Mucosa of stomach (tissue), 1 donor: ENCODE results near the gene LBH.

Experiments used
- H3K27me3 ChIP-seq: one replicate; pipeline ENCODE4 v1.7.0; 2013; ENCODE audit warnings: mild to moderate bottlenecking, low read length; ENCODE audit not compliant: control insufficient read depth, insufficient read depth
- H3K36me3 ChIP-seq: one replicate; pipeline ENCODE4 v1.7.0; 2013; ENCODE audit warnings: low read length; ENCODE audit not compliant: control insufficient read depth, insufficient read depth
- H3K4me1 ChIP-seq: one replicate; pipeline ENCODE4 v1.7.0; 2013; ENCODE audit warnings: mild to moderate bottlenecking, low read length; ENCODE audit not compliant: control insufficient read depth, insufficient read depth
- H3K4me3 ChIP-seq: one replicate; pipeline ENCODE4 v1.7.0; 2013; ENCODE audit warnings: low read length
- H3K9ac ChIP-seq: one replicate; pipeline ENCODE4 v1.7.0; 2013; ENCODE audit warnings: mild to moderate bottlenecking, low read length, moderate library complexity
- H3K9me3 ChIP-seq: one replicate; pipeline ENCODE4 v1.7.0; 2013; ENCODE audit warnings: mild to moderate bottlenecking, low read length, moderate library complexity; ENCODE audit not compliant: control insufficient read depth
- donor health status: Pancreatic carcinoma.

The LBH gene

DNA sequence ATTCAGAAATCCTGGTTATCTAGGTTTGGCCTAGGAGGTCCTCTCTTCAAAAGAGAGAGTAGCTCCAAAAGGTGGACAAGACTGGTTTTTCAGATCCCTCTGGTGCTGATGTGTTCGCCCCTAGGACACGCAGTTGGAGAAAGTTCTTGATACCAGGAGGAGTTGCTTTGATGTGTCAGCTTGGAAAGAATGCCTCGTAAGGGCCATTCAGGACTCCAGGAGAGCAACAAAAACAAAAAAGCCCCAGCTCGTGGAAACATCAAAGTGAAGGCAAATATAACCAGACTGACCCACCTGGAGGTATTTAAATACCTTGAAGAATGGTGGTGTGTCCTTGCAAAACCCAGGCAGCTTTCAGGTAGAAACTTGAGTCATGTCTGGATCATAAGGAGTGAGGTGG, 12.5 kb upstream of the LBH start:
- Histone ChIP-seq H3K27me3 (peaks cover 5% of the 10 kb centered on the region), H3K4me3 (no peak overlapping the region), H3K4me1 (peaks cover 32% of the 10 kb centered on the region), H3K36me3 (no peaks in the 10 kb centered on the region), H3K9me3 (no peaks in the 10 kb centered on the region), H3K9ac (no peak overlapping the region)

DNA sequence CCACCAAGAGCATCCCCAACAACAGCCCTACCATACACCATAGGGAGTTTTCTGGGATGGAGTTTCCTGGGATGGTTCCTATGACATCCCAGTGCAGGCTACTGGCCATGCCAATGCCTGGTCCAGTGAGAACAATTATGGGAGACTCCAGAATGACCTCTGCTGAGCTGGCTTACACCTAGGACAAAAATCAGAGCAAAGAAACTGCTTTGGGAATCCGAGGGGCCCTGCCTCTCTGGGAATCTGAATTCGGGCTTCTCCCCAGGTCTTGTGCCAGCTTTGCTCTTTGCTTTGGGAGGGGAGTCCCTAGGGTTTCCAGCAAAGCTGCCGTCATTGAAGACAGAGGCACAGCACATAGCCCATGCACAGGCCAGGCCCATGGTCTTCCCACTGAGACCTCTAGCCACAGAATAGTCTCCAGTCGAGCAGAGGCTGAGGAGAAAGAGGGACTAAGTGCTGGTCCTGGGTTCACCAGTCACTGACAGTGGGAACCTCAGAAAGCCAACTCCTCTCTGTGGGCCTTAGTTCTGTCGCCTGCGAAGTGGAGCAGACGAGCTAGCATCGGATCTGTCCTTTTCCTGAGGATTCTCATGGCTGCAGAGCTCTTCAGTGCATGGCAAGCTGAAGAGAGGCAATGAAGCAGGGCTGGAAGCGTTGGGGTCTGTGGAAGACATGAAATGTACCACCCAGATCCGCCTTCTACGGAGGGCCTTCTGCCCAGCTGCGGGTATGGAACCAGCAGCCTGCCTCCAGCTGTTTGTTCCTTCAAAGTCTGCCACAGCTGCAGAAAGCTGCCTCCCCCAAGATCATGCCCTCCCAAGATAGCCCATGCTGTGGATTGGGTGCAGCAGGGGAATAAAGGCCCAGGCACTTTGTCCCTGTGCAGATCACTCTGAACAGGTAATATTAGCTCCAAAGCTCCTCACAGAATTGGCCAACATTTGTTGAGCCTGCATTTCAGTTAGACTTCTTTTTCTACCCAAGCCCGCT, 11.2 kb upstream of the LBH start:
- H3K4me1 ChIP-seq: peaks cover 45% of the 10 kb centered on the region
- H3K4me3 ChIP-seq: no peak overlapping the region
- H3K36me3 ChIP-seq: no peaks in the 10 kb centered on the region
- H3K9me3 ChIP-seq: no peaks in the 10 kb centered on the region
- peaks cover 5% of the 10 kb centered on the region for H3K27me3 ChIP-seq
- no peak overlapping the region for H3K9ac ChIP-seq

DNA sequence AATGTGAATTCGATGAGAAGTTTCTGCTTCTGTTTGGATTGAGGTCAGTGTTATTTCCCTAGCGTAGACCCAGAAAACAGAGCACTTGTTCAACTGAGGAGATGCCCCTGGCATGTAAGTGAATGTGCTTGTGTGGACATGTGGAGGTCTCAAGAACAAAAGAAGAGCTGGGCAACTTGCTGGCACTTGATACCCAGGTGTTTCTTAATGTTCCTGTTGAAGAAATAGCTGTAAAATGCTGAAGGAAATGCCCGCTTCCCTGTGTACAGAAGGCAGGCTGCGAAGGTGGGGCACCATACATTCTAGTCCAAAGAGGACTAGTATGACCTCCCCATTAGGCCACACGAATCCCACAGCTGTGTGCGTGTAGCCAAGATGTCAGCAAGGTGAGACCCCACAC, 9.8 kb upstream of the LBH start:
- Histone ChIP-seq H3K4me1 (peaks cover 52% of the 10 kb centered on the region), H3K36me3 (no peaks in the 10 kb centered on the region), H3K4me3 (no peak overlapping the region), H3K27me3 (peaks cover 5% of the 10 kb centered on the region), H3K9ac (no peak overlapping the region), H3K9me3 (no peaks in the 10 kb centered on the region)

DNA sequence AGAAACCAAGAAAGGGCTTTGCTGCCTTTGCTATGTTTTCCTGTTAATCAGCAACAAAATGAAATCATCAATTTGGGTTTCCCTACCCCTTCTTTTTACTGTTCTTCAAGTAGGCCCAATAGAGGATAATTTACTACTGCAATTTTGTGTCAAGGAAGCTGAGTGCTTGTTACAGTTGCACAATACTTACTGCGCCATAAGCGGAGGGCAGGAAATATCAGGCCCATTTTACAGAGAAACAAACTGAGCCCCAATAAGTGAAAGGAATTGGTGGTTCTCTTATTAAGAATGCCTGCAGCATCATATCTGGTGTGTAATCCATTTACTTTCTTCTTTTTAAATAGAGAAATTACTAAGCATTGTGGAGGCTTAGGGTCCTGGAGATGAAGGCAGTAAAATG, 9.3 kb upstream of the LBH start:
- Histone ChIP-seq H3K4me3 (no peak overlapping the region), H3K27me3 (peaks cover 5% of the 10 kb centered on the region), H3K9ac (no peak overlapping the region), H3K36me3 (no peaks in the 10 kb centered on the region), H3K9me3 (no peaks in the 10 kb centered on the region), H3K4me1 (peaks cover 47% of the 10 kb centered on the region)

DNA sequence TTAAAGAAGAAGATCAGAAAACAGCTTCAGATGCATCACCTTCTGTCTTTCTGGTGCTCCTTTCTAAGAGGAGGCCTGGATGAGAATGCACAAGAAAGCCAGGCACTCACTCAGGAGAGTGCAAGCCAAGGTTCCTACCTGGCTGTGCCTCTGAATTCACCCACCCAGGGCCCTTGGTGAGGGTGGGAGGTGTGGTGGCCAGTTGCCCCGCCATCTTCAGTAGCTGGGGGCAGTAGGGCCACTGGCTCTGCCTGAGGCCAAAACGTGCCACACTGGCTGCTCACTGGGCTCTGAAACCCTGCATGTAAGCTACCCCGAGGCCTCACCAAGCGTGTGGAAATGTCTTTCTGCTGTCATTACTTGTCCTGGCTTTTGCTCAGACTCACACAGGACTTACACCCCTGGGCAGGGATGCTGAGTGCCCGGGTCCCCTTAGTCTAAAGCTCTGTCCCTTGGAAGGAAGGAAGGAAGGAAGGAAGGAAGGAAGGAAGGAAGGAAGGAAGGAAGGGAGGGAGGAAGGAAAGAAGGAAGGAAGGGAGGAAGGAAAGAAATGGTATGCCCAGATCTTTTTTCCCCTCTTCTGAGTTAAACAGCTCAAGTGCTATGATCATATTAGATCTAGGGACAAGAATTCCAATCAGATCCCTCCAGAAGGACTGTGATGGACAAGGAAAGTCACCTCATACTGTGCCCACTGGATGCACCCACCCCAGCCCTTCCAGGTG, 8.5 kb upstream of the LBH start:
- Histone ChIP-seq H3K4me1 (peaks cover 42% of the 10 kb centered on the region), H3K27me3 (peaks cover 5% of the 10 kb centered on the region), H3K4me3 (no peak overlapping the region), H3K9me3 (no peaks in the 10 kb centered on the region), H3K36me3 (no peaks in the 10 kb centered on the region), H3K9ac (no peak overlapping the region)

DNA sequence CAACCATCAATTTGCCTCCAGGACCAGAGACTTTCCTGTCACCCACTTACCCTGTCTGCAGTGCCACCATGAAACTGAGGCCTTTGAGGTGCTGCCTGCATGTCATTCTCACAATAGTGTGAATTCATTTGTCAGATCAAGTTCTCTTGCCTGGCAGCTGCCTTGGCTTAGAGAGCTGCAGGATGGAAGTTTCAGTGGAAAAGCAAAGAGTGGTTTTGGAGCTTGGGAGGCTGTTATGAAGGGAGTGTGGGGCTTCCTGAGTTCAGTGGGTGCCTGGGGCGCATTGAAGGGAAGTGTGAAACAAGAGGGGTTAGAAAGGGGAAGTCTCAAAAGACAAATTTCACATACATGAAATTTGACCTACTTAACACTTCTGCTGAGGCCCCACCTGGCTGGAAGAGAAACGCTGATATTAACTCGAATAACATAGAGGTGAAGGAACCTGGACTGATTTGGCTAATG, 7.9 kb upstream of the LBH start:
- H3K4me1 ChIP-seq: peaks cover 37% of the 10 kb centered on the region
- H3K9ac ChIP-seq: no peak overlapping the region
- H3K4me3 ChIP-seq: no peak overlapping the region
- no peaks in the 10 kb centered on the region for H3K36me3 ChIP-seq
- no peaks in the 10 kb centered on the region for H3K9me3 ChIP-seq
- H3K27me3 ChIP-seq: peaks cover 5% of the 10 kb centered on the region

DNA sequence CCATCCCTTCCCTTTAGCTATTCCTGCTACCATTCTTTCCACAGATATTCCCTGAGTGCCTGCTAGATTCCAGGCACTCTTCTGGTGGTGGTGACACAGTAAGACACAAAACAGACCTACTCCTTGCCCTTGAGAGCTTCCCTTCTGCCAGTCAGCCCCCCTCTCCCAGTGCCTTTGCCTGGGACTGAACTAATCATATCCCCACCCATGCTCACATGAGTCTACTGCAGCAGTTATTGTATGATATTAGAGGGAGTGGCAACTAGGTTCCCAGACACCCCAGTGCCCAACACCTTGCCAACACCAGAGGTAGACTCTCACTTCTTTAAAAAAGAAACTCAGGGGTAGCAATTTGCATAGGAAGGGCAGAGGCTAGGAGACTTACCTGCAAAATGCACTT, 7.2 kb upstream of the LBH start:
- Histone ChIP-seq H3K36me3 (no peaks in the 10 kb centered on the region), H3K27me3 (peaks cover 5% of the 10 kb centered on the region), H3K4me1 (peaks cover 30% of the 10 kb centered on the region), H3K9ac (no peak overlapping the region), H3K4me3 (no peak overlapping the region), H3K9me3 (no peaks in the 10 kb centered on the region)

DNA sequence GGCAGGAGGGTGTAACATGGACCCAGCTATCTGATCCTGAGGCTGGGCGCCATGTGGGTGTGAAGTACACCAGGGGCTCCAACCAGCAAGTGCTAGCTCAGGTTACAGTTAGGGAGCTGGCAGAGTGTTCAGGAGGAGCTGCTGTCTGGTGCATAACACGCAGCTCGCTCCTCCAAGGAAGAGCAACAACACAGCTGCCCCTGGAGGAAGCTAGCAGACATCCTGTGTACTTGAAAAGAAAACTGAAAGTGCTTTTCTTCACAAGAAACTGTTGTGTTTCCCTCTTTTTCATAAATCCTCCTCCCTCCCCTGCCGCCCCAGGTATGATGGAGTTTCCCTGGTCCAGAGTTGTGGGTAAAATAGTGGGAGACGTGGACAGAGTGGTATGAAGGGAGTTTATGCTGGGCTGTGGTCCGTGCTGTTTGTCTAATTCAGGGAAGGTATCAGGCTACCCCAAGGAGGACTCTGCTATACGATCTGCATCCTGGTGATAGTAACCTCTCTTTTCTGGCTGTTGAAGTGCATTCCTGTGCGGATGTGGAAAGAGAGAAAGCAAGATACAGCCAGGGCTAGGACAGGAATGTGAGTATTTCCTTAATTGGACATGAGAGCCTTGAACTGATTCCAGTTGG, 6.1 kb upstream of the LBH start:
- no peak overlapping the region for H3K4me3 ChIP-seq
- H3K27me3 ChIP-seq: peaks cover 2% of the 10 kb centered on the region
- H3K36me3 ChIP-seq: no peaks in the 10 kb centered on the region
- peak overlapping the region; percentile 45 for H3K9ac ChIP-seq
- H3K9me3 ChIP-seq: no peaks in the 10 kb centered on the region
- peaks cover 28% of the 10 kb centered on the region for H3K4me1 ChIP-seq

DNA sequence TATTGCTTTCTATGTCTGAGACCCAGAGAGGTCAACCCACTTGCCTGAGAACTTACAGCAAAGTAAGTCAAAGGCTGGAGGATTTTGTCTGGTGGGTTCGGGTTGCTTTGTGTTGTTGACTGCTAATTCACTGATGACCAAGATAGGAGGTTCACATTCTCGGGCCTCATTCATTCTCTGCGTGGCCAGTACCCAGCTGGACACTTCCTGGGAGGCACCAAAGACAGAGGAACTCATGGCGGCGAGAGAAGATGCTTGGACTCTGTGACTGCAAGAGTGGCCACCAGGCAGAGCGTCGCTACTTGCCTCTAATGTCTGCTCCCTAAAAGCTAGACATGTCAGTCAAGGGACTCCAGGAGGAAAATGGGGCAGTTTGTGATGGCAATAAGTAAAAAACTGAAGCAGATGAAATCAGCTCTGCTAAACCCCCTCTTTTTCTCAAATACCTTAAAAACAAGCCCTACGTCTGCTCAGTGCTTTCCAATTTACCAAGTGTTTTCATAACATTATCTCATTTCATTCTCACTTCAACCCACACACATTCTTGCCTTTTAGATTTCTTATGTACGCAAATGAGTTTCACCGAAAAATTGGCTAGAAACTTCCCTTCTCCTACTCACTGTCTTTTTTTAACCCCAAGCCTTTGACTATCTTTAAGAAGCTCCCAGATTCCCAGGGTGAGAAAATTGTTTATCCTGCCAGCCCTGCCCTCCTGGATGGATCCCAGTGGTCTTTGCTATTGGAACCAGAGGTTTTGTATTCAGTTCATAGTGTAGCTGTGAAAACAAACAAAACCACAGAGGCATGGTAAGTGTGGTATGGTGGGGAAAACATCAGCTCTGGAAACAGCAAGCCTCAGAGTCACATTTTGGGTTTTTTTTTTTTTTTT, 4.9 kb upstream of the LBH start:
- peaks cover 9% of the 10 kb centered on the region for H3K27me3 ChIP-seq
- no peak overlapping the region for H3K4me3 ChIP-seq
- H3K9me3 ChIP-seq: no peaks in the 10 kb centered on the region
- H3K4me1 ChIP-seq: peaks cover 28% of the 10 kb centered on the region
- H3K9ac ChIP-seq: no peak overlapping the region
- H3K36me3 ChIP-seq: no peaks in the 10 kb centered on the region

DNA sequence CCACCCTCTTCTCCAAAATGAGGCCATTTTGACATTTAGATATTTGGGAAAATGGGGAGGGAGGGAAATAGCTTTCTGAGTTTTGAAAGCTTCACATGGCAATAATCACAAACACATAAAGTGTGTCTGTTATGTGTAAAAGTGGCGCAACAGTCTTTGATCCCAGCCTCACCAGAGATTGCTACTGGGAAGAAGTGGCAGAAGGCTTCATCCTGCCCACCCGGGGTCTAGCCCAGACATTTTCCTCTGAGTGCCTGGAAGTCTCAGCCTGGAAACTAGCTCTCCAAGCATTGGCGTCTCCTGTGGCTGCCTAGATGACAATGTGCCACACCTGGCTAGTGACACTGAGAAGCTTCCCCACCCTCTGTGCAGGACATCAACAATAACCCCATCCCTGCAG, 1.7 kb upstream of the LBH start:
- peaks cover 36% of the 10 kb centered on the region for H3K4me1 ChIP-seq
- no peak overlapping the region for H3K4me3 ChIP-seq
- no peak overlapping the region for H3K9ac ChIP-seq
- no peaks in the 10 kb centered on the region for H3K36me3 ChIP-seq
- no peaks in the 10 kb centered on the region for H3K9me3 ChIP-seq
- H3K27me3 ChIP-seq: peaks cover 32% of the 10 kb centered on the region

DNA sequence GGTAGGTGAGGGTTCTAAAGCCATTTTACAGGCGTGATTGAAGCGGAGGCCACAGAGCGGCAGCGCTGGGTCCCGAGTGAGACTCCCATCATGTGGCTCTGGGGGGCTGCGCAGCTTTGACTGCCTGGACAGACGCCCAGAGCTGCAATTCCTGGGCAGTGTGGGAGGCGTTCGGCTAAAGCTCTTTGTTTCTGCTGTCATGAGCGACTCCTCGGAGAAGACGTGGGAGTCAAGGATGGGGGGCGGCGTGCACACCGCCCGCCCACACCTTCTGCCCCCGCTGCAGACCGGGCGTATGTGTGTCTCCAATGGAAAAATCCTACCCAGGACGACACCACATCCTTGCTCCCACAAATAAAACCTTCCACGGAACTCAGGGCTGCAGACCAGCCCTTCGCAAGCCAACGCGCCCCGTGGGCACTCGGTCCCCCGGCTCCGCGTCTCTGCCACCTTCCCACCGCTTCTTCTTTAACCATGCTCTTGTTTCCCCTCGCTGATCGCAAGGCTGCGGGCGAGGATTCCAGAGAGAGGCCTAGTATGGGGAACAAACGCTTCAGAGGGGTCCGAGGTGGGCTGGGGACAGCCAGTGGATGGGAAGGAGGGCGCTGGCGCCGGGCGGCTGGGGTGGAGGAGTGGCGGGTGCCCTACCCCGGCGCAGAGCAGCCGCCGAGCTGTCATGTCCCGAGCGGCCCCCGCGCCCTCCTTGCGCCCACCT, 680 bp upstream of the LBH start:
- peak overlapping the region; percentile 85 for H3K9ac ChIP-seq
- peaks cover 26% of the 10 kb centered on the region for H3K4me1 ChIP-seq
- H3K36me3 ChIP-seq: no peaks in the 10 kb centered on the region
- H3K27me3 ChIP-seq: peaks cover 39% of the 10 kb centered on the region
- H3K4me3 ChIP-seq: peak overlapping the region; percentile 64
- H3K9me3 ChIP-seq: no peaks in the 10 kb centered on the region
